K562 (cell line): ENCODE measurements around the gene PDE11A. TPM values are rescaled to one million over a fixed set of nuclear protein-coding genes. Genes with fewer than 3 reads are reported as not detected.

Experiments
- ATAC-seq: fragments of 200-7000 bp; cut with Tn5 transposase; 3 replicates; pipeline ENCODE4 v1.9.1; 2020; ENCODE audit warnings: moderate library complexity
- BruUV-seq: library from RNA; stranded (reverse); fragments of 400-500 nt; replicated peaks from 2 replicates; lab custom pipeline; 2021; lab: Mats Ljungman, UMichigan
- CTCF ChIA-PET: fragments of 300-600 bp; formaldehyde crosslinking; extraction: SDS; loops from one replicate; lab custom pipeline; 2021; ENCODE audit warnings: low intra/inter-chr PET ratio; lab: Yijun Ruan, JAX
- POLR2A ChIA-PET: fragments of 300-600, 350-650 bp; sonication (Branson Sonifier 250); formaldehyde crosslinking; extraction: SDS; loops from one replicate; lab custom pipeline; 2021; ENCODE audit warnings: antibody characterized with exemption, inconsistent platforms; lab: Yijun Ruan, JAX
- DNase-seq, 4 experiments: peaks; one replicate each; pipeline versions ENCODE4 v3.0.0 to v3.0.0-alpha.2; 2011 to 2018; ENCODE audit warnings: low spot score in 3 of 4, mixed read lengths in 3 of 4; ENCODE audit errors: extremely low read depth in 1 of 4
- FAIRE-seq: peaks from 2 replicates; lab custom pipeline; 2011; peaks lifted over from hg19 to GRCh38; lab: Jason Lieb, UNC
- H2AFZ ChIP-seq: 2 replicates; pipeline ENCODE4 v1.6.0; 2011; ENCODE audit warnings: low read depth, low read length, control low read depth, inconsistent platforms
- H3K27ac ChIP-seq: fragments of 200-600 bp; 3 replicates; pipeline ENCODE4 v1.8.0; 2011; ENCODE audit warnings: low read depth, mild to moderate bottlenecking, control low read depth, inconsistent platforms, low read length, moderate library complexity, mixed read lengths; ENCODE audit errors: extremely low read depth
- H3K27me3 ChIP-seq, 2 experiments: fragments of 300-600 bp in 1 of 2; 2 replicates in 1 of 2; 3 replicates in 1 of 2; pipeline versions ENCODE4 v1.6.0 to v1.8.0; 2011; ENCODE audit warnings: inconsistent platforms in 2 of 2, low read length in 2 of 2, mild to moderate bottlenecking in 1 of 2, mixed read lengths in 1 of 2, moderate library complexity in 1 of 2; ENCODE audit not compliant: control insufficient read depth in 2 of 2, insufficient read depth in 2 of 2
- H3K36me3 ChIP-seq: fragments of 300-600 bp; 3 replicates; pipeline ENCODE4 v1.8.0; 2011; ENCODE audit warnings: mild to moderate bottlenecking, low read length, inconsistent platforms; ENCODE audit not compliant: control insufficient read depth, insufficient read depth
- H3K4me1 ChIP-seq, 2 experiments: fragments of 200-600 bp in 1 of 2; replicated peaks in 1 of 2; 2 replicates in 1 of 2; 3 replicates in 1 of 2; pipeline versions ENCODE4 v1.5.1 to v1.8.0; 2011; ENCODE audit warnings: inconsistent platforms in 2 of 2, low read length in 2 of 2, mild to moderate bottlenecking in 1 of 2, mixed read lengths in 1 of 2, moderate library complexity in 1 of 2; ENCODE audit not compliant: control insufficient read depth in 2 of 2, insufficient read depth in 2 of 2
- H3K4me2 ChIP-seq: 2 replicates; pipeline ENCODE4 v1.6.1; 2011; ENCODE audit warnings: low read length, control low read depth, inconsistent platforms, mixed read lengths; ENCODE audit not compliant: insufficient read depth
- H3K4me3 ChIP-seq: fragments of 200-600 bp; sonication (generic), shearing (Covaris generic); 2 replicates; pipeline ENCODE4 v1.5.1; 2016; ENCODE audit warnings: control low read depth, inconsistent platforms
- H3K79me2 ChIP-seq: fragments of 200-600 bp; 3 replicates; pipeline ENCODE4 v1.8.0; 2011; ENCODE audit warnings: low read length, inconsistent platforms; ENCODE audit not compliant: control insufficient read depth, insufficient read depth
- H3K9ac ChIP-seq, 2 experiments: 2 replicates each; pipeline versions ENCODE4 v1.6.0 to v1.6.1; 2011; ENCODE audit warnings: low read depth in 2 of 2, low read length in 2 of 2, control low read depth in 1 of 2, inconsistent platforms in 1 of 2, mild to moderate bottlenecking in 1 of 2, mixed read lengths in 1 of 2; ENCODE audit not compliant: insufficient read depth in 1 of 2
- H3K9me1 ChIP-seq: one replicate; pipeline ENCODE4 v1.6.0; 2011; ENCODE audit warnings: inconsistent platforms, mild to moderate bottlenecking, low read length, moderate library complexity; ENCODE audit not compliant: control insufficient read depth, insufficient read depth
- H3K9me3 ChIP-seq: replicated peaks from 2 replicates; pipeline ENCODE4 v1.5.1; 2011; ENCODE audit warnings: low read depth, low read length, inconsistent platforms; ENCODE audit not compliant: control insufficient read depth, insufficient read depth
- H4K20me1 ChIP-seq: replicated peaks from 2 replicates; pipeline ENCODE4 v1.6.1; 2011; ENCODE audit warnings: low read length, inconsistent platforms, mixed read lengths; ENCODE audit not compliant: control insufficient read depth, insufficient read depth
- ATF7 ChIP-seq: fragments of 450-650 bp; IDR thresholded peaks from 2 replicates; pipeline ENCODE4 v1.7.1; 2014; ENCODE audit warnings: mild to moderate bottlenecking, moderate library complexity
- C11orf30 ChIP-seq: fragments of 450-650 bp; IDR thresholded peaks from 2 replicates; pipeline ENCODE4 v1.6.1; 2016; ENCODE audit warnings: low read depth, mild to moderate bottlenecking
- CC2D1A ChIP-seq: fragments of 450-650 bp; IDR thresholded peaks from 2 replicates; pipeline ENCODE4 v1.6.1; 2017; ENCODE audit warnings: mild to moderate bottlenecking
- CHD2 ChIP-seq: IDR thresholded peaks from 2 replicates; pipeline ENCODE4 v1.6.1; 2011; ENCODE audit warnings: low read depth, low read length
- CREB3 ChIP-seq: fragments of 450-650 bp; conservative IDR thresholded peaks from 2 replicates; pipeline ENCODE4 v1.6.1; 2016; ENCODE audit warnings: missing genetic modification characterization, low read depth, mild to moderate bottlenecking, missing compliant biosample characterization, moderate library complexity
- GABPB1 ChIP-seq: sonication (generic); formaldehyde crosslinking; IDR thresholded peaks from 2 replicates; pipeline ENCODE4 v1.8.0; 2022; ENCODE audit warnings: mild to moderate bottlenecking, missing genetic modification reagents
- KDM1A ChIP-seq, 2 experiments: fragments of 450-650 bp; IDR thresholded peaks; 2 replicates each; pipeline ENCODE4 v1.6.1; 2016; ENCODE audit warnings: mild to moderate bottlenecking in 2 of 2
- MCM5 ChIP-seq: fragments of 450-650 bp; IDR thresholded peaks from 2 replicates; pipeline ENCODE4 v1.6.1; 2016; ENCODE audit warnings: low read depth
- MTF1 ChIP-seq: fragments of 250-450 bp; sonication (Bioruptor Pico); IDR thresholded peaks from 2 replicates; pipeline ENCODE4 v1.9.0; 2021; ENCODE audit warnings: moderate library complexity, mild to moderate bottlenecking, inconsistent platforms, borderline replicate concordance
- NEUROD1 ChIP-seq: fragments of 150-350 bp; IDR thresholded peaks from 2 replicates; pipeline ENCODE4 v1.6.1; 2014; ENCODE audit warnings: borderline replicate concordance, low read length, low read depth; ENCODE audit not compliant: partially characterized antibody
- RUNX1 ChIP-seq: sonication (generic); IDR thresholded peaks from 2 replicates; pipeline ENCODE4 v1.6.1; 2016; ENCODE audit warnings: antibody characterized with exemption, low read depth
- ZHX1 ChIP-seq: fragments of 150-350 bp; conservative IDR thresholded peaks from 2 replicates; pipeline ENCODE4 v1.6.1; 2014; ENCODE audit warnings: low read length
- in situ Hi-C: fragments of 300-500 bp; cut with MboI; formaldehyde crosslinking; loops from 4 replicates; pipeline ENCODE4 v1.15.0; 2018; ENCODE audit warnings: inconsistent platforms, mixed read lengths
- intact Hi-C: fragments of 100-400 bp; cut with micrococcal nuclease; formaldehyde crosslinking; loops from 2 replicates; pipeline ENCODE4 v1.14.2; 2022
- polyA plus RNA-seq, 8 experiments: library from polyadenylated mRNA; depleted of rRNA in 4 of 8; stranded (reverse) in 5 of 8; unstranded in 3 of 8; fragments of >200 nt; fragmentation: Nextera tagmentation in 2 of 8; fragmentation: Illumina TruSeq in 1 of 8; extraction: Ambion mirVana in 2 of 8; extraction: Trizol in 1 of 8; gene quantifications; 2 replicates each; pipeline versions ENCODE4 v1.2.1 to v1.2.3, GENCODE V29; 2011 to 2014; ENCODE audit warnings: inconsistent platforms in 1 of 8, missing spikeins in 1 of 8
- total RNA-seq, 7 experiments: library from RNA; depleted of rRNA in 6 of 7; stranded (reverse); fragments of >200 nt in 6 of 7; fragmentation: Illumina TruSeq in 2 of 7; extraction: Trizol in 2 of 7; gene quantifications; 2 replicates each; pipeline versions ENCODE4 v1.2.1 to v1.2.3, GENCODE V29; 2011 to 2021; ENCODE audit warnings: low replicate concordance in 1 of 7
- TF ChIP-seq, protein P1 (sequence below): fragments of 450-650 bp; IDR thresholded peaks from 2 replicates; pipeline ENCODE4 v1.6.1; 2016; ENCODE audit warnings: low read depth

The PDE11A gene
- total and polyA plus RNA-seq, 9 of the 15 experiments (the other 6 are each of a cell fraction or from before 2014, with no cell fraction given): 3.2 to 22.1 (median 5.7) TPM

GRCh38 chr2:177900082-177900481, 172.5 kb downstream of the PDE11A start:
- Histone ChIP-seq H3K36me3 (no peaks in the 10 kb centered on the region), H3K4me3 (no peak overlapping the region), H2AFZ (no peak overlapping the region), H3K27me3 (no peaks in the 10 kb centered on the region), H3K27ac (no peak overlapping the region), H3K9me3 (no peaks in the 10 kb centered on the region), H4K20me1 (no peaks in the 10 kb centered on the region), H3K4me2 (no peak overlapping the region), H3K79me2 (no peaks in the 10 kb centered on the region), H3K4me1 (no peaks in the 10 kb centered on the region; a peak in 1 of 5 replicates), H3K9ac (no peak overlapping the region), H3K9me1 (no peaks in the 10 kb centered on the region)
- FAIRE-seq (no peak), DNase-seq (no peak), ATAC-seq (no peak)
- ChIA-PET CTCF (no interaction called here), POLR2A (interaction anchor here (0.6 to 1.2 kb wide), 2 partner anchors 10 to 1514 kb away, joined by 3 read pairs; no protein-coding TSS in a partner anchor)
- intact Hi-C loops (loop anchor here (10.0 kb wide), 1 partner anchor 105 kb away; no protein-coding TSS in a partner anchor), in situ Hi-C loops (no loop called here)
- no TSS peak for BruUV-seq
- TF ChIP-seq CREB3 (tag): no peak
- TF ChIP-seq, protein P1, sequence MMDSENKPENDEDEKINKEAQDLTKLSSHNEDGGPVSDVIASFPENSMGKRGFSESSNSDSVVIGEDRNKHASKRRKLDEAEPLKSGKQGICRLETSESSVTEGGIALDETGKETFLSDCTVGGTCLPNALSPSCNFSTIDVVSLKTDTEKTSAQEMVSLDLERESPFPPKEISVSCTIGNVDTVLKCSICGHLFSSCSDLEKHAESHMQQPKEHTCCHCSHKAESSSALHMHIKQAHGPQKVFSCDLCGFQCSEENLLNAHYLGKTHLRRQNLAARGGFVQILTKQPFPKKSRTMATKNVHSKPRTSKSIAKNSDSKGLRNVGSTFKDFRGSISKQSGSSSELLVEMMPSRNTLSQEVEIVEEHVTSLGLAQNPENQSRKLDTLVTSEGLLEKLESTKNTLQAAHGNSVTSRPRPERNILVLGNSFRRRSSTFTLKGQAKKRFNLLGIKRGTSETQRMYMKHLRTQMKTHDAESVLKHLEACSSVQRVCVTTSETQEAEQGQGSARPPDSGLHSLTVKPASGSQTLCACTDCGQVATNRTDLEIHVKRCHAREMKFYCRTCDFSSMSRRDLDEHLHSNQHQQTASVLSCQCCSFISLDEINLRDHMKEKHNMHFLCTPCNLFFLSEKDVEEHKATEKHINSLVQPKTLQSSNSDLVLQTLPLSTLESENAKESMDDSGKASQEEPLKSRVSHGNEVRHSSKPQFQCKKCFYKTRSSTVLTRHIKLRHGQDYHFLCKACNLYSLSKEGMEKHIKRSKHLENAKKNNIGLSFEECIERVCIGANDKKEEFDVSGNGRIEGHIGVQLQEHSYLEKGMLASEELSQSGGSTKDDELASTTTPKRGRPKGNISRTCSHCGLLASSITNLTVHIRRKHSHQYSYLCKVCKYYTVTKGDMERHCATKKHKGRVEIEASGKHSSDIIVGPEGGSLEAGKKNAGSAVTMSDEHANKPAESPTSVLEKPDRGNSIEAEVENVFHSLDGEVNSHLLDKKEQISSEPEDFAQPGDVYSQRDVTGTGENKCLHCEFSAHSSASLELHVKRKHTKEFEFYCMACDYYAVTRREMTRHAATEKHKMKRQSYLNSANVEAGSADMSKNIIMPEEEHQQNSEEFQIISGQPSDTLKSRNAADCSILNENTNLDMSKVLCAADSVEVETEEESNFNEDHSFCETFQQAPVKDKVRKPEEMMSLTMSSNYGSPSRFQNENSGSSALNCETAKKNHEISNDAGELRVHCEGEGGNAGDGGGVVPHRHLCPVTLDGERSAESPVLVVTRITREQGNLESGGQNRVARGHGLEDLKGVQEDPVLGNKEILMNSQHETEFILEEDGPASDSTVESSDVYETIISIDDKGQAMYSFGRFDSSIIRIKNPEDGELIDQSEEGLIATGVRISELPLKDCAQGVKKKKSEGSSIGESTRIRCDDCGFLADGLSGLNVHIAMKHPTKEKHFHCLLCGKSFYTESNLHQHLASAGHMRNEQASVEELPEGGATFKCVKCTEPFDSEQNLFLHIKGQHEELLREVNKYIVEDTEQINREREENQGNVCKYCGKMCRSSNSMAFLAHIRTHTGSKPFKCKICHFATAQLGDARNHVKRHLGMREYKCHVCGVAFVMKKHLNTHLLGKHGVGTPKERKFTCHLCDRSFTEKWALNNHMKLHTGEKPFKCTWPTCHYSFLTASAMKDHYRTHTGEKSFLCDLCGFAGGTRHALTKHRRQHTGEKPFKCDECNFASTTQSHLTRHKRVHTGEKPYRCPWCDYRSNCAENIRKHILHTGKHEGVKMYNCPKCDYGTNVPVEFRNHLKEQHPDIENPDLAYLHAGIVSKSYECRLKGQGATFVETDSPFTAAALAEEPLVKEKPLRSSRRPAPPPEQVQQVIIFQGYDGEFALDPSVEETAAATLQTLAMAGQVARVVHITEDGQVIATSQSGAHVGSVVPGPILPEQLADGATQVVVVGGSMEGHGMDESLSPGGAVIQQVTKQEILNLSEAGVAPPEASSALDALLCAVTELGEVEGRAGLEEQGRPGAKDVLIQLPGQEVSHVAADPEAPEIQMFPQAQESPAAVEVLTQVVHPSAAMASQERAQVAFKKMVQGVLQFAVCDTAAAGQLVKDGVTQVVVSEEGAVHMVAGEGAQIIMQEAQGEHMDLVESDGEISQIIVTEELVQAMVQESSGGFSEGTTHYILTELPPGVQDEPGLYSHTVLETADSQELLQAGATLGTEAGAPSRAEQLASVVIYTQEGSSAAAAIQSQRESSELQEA: no peak
- no peak for TF ChIP-seq MCM5
- no peak for TF ChIP-seq NEUROD1
- no peak for TF ChIP-seq GABPB1 (CRISPR knock-in tag)
- TF ChIP-seq MTF1 (CRISPR knock-in tag): no peak
- no peak for TF ChIP-seq CC2D1A
- TF ChIP-seq KDM1A (IDR thresholded peaks at IDR 0.05): no peak
- no peak for TF ChIP-seq C11orf30
- no peak for TF ChIP-seq ZHX1
- no peak for TF ChIP-seq RUNX1
- no peak for TF ChIP-seq ATF7
- no peak for TF ChIP-seq CHD2
